HEK293T (cell line): ENCODE results near the gene DIAPH3.

ENCODE experiments used
- BHLHE40 ChIP-seq: fragments of 450-650 bp; IDR thresholded peaks from 2 replicates; pipeline ENCODE4 v1.6.1; 2016; ENCODE audit warnings: mild to moderate bottlenecking, moderate library complexity, borderline replicate concordance
- FOXM1 ChIP-seq: fragments of 450-650 bp; IDR thresholded peaks from 2 replicates; pipeline ENCODE4 v1.6.1; 2017; ENCODE audit warnings: mild to moderate bottlenecking, borderline replicate concordance
- L3MBTL2 ChIP-seq: fragments of 450-650 bp; conservative IDR thresholded peaks from 2 replicates; pipeline ENCODE4 v1.6.1; 2016; ENCODE audit warnings: mild to moderate bottlenecking

GRCh38 chr13:59879281-59879680, 284.4 kb downstream of the DIAPH3 start:
- TF ChIP-seq L3MBTL2 (no peak), FOXM1 (no peak), BHLHE40 (no peak)
